HCT116 (cell line): ENCODE data around the gene ESRRG. TPM values are rescaled to one million over a fixed set of nuclear protein-coding genes. Genes with fewer than 3 reads are reported as not detected.

Experiments used
- ATAC-seq: fragments of 200-7000 bp; cut with Tn5 transposase; 2 replicates; pipeline ENCODE4 v1.9.1; 2020; ENCODE audit warnings: mild to moderate bottlenecking, moderate library complexity
- BruUV-seq: library from RNA; stranded (reverse); fragments of 400-500 nt; replicated peaks from 2 replicates; lab custom pipeline; 2021; lab: Mats Ljungman, UMichigan
- CTCF ChIA-PET: fragments of 300-600 bp; sonication (Branson Sonifier 250); formaldehyde crosslinking; loops from one replicate; lab custom pipeline; 2021; ENCODE audit warnings: antibody characterized with exemption; lab: Charles Lee
- POLR2A ChIA-PET: fragments of 300-600, 350-600 bp; sonication (Branson Sonifier 250); formaldehyde crosslinking; loops from one replicate; lab custom pipeline; 2021; ENCODE audit warnings: antibody characterized with exemption; lab: Charles Lee
- RAD21 ChIA-PET, 2 experiments: fragments of 300-600 bp; sonication (Branson Sonifier 250); formaldehyde crosslinking; loops; one replicate each; lab custom pipeline; 2023; ENCODE audit warnings: low total read pairs in 2 of 2; ENCODE audit not compliant: uncharacterized antibody in 2 of 2, unreplicated experiment in 2 of 2, low non-redundant PET in 1 of 2; lab: Charles Lee
- DNase-seq: peaks from one replicate; pipeline ENCODE4 v3.0.0-alpha.2; 2010; ENCODE audit warnings: low read depth, low spot score
- H2AFZ ChIP-seq: fragments of 200-600 bp; shearing (Covaris generic), sonication (generic); 2 replicates; pipeline ENCODE4 v1.6.1; 2017; ENCODE audit warnings: low read depth, mixed run types, mixed read lengths, antibody characterized with exemption, low read length; ENCODE audit not compliant: poor library complexity, severe bottlenecking
- H3K27ac ChIP-seq: 2 replicates; pipeline ENCODE4 v1.5.1; 2012; ENCODE audit warnings: low read depth, low read length
- H3K27me3 ChIP-seq: fragments of 200-600 bp; sonication (generic); 2 replicates; pipeline ENCODE4 v1.6.1; 2016; ENCODE audit warnings: mixed run types, low read length, mixed read lengths; ENCODE audit not compliant: insufficient read depth
- H3K36me3 ChIP-seq, 2 experiments: fragments of 200-500 bp in 1 of 2; fragments of 200-600 bp in 1 of 2; sonication (Bioruptor generic) in 1 of 2; sonication (generic) in 1 of 2; 2 replicates each; pipeline versions ENCODE4 v1.5.1 to v1.6.1; 2014 to 2016; ENCODE audit warnings: low read length in 2 of 2, inconsistent platforms in 1 of 2, mixed read lengths in 1 of 2, mixed run types in 1 of 2; ENCODE audit not compliant: insufficient read depth in 2 of 2, control insufficient read depth in 1 of 2
- H3K4me1 ChIP-seq, 2 experiments: fragments of 200-600 bp in 1 of 2; sonication (generic) in 1 of 2; 2 replicates each; pipeline versions ENCODE4 v1.5.1 to v1.6.1; 2012 to 2017; ENCODE audit warnings: low read length in 2 of 2, inconsistent platforms in 1 of 2, mild to moderate bottlenecking in 1 of 2, mixed read lengths in 1 of 2, mixed run types in 1 of 2, moderate library complexity in 1 of 2; ENCODE audit not compliant: insufficient read depth in 2 of 2, control insufficient read depth in 1 of 2
- H3K4me2 ChIP-seq: fragments of 200-600 bp; sonication (generic); 2 replicates; pipeline ENCODE4 v1.6.1; 2017; ENCODE audit warnings: mixed run types, low read length, mixed read lengths
- H3K4me3 ChIP-seq, 2 experiments: fragments of 200-600 bp in 1 of 2; sonication (generic) in 1 of 2; replicated peaks in 1 of 2; 2 replicates each; pipeline ENCODE4 v1.5.1; 2011 to 2016; ENCODE audit warnings: low read length in 2 of 2, control low read depth in 1 of 2, low read depth in 1 of 2, mild to moderate bottlenecking in 1 of 2, mixed read lengths in 1 of 2, mixed run types in 1 of 2
- H3K79me2 ChIP-seq: fragments of 200-600 bp; sonication (generic); 2 replicates; pipeline ENCODE4 v1.6.1; 2017; ENCODE audit warnings: mild to moderate bottlenecking, mixed run types, low read length, moderate library complexity, mixed read lengths; ENCODE audit not compliant: insufficient read depth
- H3K9ac ChIP-seq: fragments of 200-600 bp; sonication (generic); 2 replicates; pipeline ENCODE4 v1.6.1; 2016; ENCODE audit warnings: low read length, mixed read lengths
- H3K9me2 ChIP-seq: fragments of 200-600 bp; sonication (generic), shearing (Covaris generic); 2 replicates; pipeline ENCODE4 v1.6.1; 2017; ENCODE audit warnings: mixed run types, mild to moderate bottlenecking, moderate library complexity; ENCODE audit not compliant: insufficient read depth
- H3K9me3 ChIP-seq, 2 experiments: fragments of 200-500 bp in 1 of 2; fragments of 200-600 bp in 1 of 2; sonication (Bioruptor generic) in 1 of 2; sonication (generic) in 1 of 2; 2 replicates each; pipeline ENCODE4 v1.6.1; 2014 to 2017; ENCODE audit warnings: low read length in 2 of 2, mixed read lengths in 2 of 2, inconsistent platforms in 1 of 2, low read depth in 1 of 2, mild to moderate bottlenecking in 1 of 2, mixed run types in 1 of 2, moderate library complexity in 1 of 2; ENCODE audit not compliant: control insufficient read depth in 1 of 2, insufficient read depth in 1 of 2
- H4K20me1 ChIP-seq: fragments of 200-600 bp; sonication (generic), shearing (Covaris generic); 2 replicates; pipeline ENCODE4 v1.6.1; 2017; ENCODE audit warnings: mixed run types, mild to moderate bottlenecking, moderate library complexity; ENCODE audit not compliant: insufficient read depth
- CEBPB ChIP-seq: IDR thresholded peaks from 2 replicates; pipeline ENCODE4 v1.6.1; 2012; ENCODE audit warnings: low read depth
- EZH2phosphoT487 ChIP-seq: fragments of 200-600 bp; IDR thresholded peaks from 2 replicates; pipeline ENCODE4 v1.6.1; 2018; ENCODE audit warnings: antibody characterized with exemption, borderline replicate concordance
- POLR2AphosphoS5 ChIP-seq: IDR thresholded peaks from 2 replicates; pipeline ENCODE4 v1.6.1; 2011; ENCODE audit warnings: mild to moderate bottlenecking, low read depth, low read length, moderate library complexity
- SRF ChIP-seq: IDR thresholded peaks from 2 replicates; pipeline ENCODE4 v1.6.1; 2012; ENCODE audit warnings: low read depth
- ZFX ChIP-seq: fragments of 450-650 bp; IDR thresholded peaks from 2 replicates; pipeline ENCODE4 v1.6.1; 2017
- ZNF274 ChIP-seq: fragments of 200-500 bp; sonication (Bioruptor generic); IDR thresholded peaks from 2 replicates; pipeline ENCODE4 v1.6.1; 2014; ENCODE audit warnings: mild to moderate bottlenecking, low read depth, low read length, inconsistent platforms
- intact Hi-C: fragments of 100-400 bp; cut with micrococcal nuclease; formaldehyde crosslinking; loops from 2 replicates; pipeline ENCODE4 v1.10.0; 2022
- total RNA-seq: library from RNA; stranded (reverse); gene quantifications from one replicate; pipeline ENCODE4 v1.2.1, GENCODE V29; 2021; ENCODE audit not compliant: unreplicated experiment
- TF ChIP-seq, protein P1 (sequence below), 3 experiments: fragments of 200-600 bp in 1 of 3; sonication (generic) in 1 of 3; IDR thresholded peaks in 2 of 3; conservative IDR thresholded peaks in 1 of 3; 2 replicates each; pipeline ENCODE4 v1.5.1; 2012 to 2017; ENCODE audit warnings: low read depth in 2 of 3, low read length in 2 of 3, antibody characterized with exemption in 1 of 3, borderline replicate concordance in 1 of 3, control low read depth in 1 of 3, mild to moderate bottlenecking in 1 of 3, mixed read lengths in 1 of 3, mixed run types in 1 of 3, moderate library complexity in 1 of 3; ENCODE audit not compliant: insufficient read depth in 1 of 3

ESRRG gene
- total RNA-seq, 1 experiment from 2014 or later: not detected

DNA sequence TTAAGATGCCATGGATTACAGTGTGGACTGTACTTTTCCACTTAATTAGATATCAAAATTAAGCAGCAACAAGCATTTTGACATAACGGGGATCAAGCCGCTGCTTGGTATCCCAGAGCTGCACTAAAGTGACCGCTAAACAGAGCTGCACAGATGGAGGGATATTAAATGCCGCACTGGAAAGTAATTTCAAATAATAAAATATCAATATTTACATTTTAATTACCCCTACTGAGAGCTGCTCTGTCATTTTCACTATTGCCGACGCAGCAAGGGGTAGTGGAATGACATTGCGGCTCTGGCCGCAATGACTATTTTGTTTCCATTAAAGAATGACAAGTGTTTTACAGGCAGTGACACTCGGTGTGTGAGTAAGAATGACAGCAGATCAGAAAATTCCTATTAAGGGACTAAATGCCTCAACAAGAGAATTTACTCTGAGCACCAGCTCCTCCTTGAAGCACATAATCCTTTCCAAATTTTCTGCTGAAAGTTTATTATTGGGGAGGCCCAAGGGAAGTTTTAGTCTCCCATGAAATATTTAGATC, 190.9 kb downstream of the ESRRG start:
- Histone ChIP-seq H3K79me2 (no peaks in the 10 kb centered on the region), H2AFZ (no peak overlapping the region), H3K27ac (no peak overlapping the region), H3K4me1 (no peaks in the 10 kb centered on the region), H3K27me3 (no peaks in the 10 kb centered on the region), H3K4me3 (no peak overlapping the region), H3K9me2 (no peaks in the 10 kb centered on the region), H3K4me2 (no peak overlapping the region), H3K36me3 (no peaks in the 10 kb centered on the region), H3K9me3 (peaks cover 3 to 4% of the 10 kb centered on the region in 2 experiments; a peak in 2 of 4 replicates), H3K9ac (no peak overlapping the region), H4K20me1 (no peaks in the 10 kb centered on the region)
- ATAC-seq (no peak), DNase-seq (no peak)
- ChIA-PET POLR2A (no interaction called here), RAD21 (no interaction called here), CTCF (no interaction called here)
- no TSS peak for BruUV-seq
- TF ChIP-seq EZH2phosphoT487 (no peak), POLR2AphosphoS5 (no peak), CEBPB (no peak), ZNF274 (no peak), SRF (no peak), ZFX (no peak)
- TF ChIP-seq, protein P1, sequence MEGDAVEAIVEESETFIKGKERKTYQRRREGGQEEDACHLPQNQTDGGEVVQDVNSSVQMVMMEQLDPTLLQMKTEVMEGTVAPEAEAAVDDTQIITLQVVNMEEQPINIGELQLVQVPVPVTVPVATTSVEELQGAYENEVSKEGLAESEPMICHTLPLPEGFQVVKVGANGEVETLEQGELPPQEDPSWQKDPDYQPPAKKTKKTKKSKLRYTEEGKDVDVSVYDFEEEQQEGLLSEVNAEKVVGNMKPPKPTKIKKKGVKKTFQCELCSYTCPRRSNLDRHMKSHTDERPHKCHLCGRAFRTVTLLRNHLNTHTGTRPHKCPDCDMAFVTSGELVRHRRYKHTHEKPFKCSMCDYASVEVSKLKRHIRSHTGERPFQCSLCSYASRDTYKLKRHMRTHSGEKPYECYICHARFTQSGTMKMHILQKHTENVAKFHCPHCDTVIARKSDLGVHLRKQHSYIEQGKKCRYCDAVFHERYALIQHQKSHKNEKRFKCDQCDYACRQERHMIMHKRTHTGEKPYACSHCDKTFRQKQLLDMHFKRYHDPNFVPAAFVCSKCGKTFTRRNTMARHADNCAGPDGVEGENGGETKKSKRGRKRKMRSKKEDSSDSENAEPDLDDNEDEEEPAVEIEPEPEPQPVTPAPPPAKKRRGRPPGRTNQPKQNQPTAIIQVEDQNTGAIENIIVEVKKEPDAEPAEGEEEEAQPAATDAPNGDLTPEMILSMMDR (IDR thresholded peaks at IDR 0.05 in 2 of 3, conservative IDR thresholded peaks at IDR 0.05 in 1 of 3; ENCODE audit: borderline replicate concordance in 1 of 3, insufficient read depth in 1 of 3, low read depth in 2 of 3, low read length in 2 of 3): no peak
- intact Hi-C loops: no loop called here
